HEK293 (cell line): Measurements from ENCODE around the gene TARBP1.
A peak's percentile ranks its signal among the peaks of the same experiment; 100 is the strongest.

Experiments used
- CTCF ChIA-PET: fragments of 350-600 bp; formaldehyde crosslinking; extraction: SDS; loops from one replicate; lab custom pipeline; 2021; ENCODE audit warnings: antibody characterized with exemption; lab: Yijun Ruan, JAX
- POLR2A ChIA-PET: fragments of 300-600 bp; formaldehyde crosslinking; extraction: SDS; loops from one replicate; lab custom pipeline; 2020; ENCODE audit warnings: antibody characterized with exemption, inconsistent platforms; lab: Yijun Ruan, JAX
- H3K27ac ChIP-seq: fragments of 200-500 bp; sonication (Bioruptor generic); 2 replicates; pipeline ENCODE4 v1.5.1; 2014; ENCODE audit warnings: low read depth, low read length, control low read depth, inconsistent platforms; ENCODE audit errors: extremely low read depth
- H3K36me3 ChIP-seq, 2 experiments: fragments of 200-500 bp in 1 of 2; sonication (Bioruptor generic) in 1 of 2; 1 replicate in 1 of 2; 2 replicates in 1 of 2; pipeline ENCODE4 v1.5.1; 2014 to 2017; ENCODE audit warnings: inconsistent platforms in 2 of 2, low read length in 2 of 2; ENCODE audit not compliant: control insufficient read depth in 2 of 2, insufficient read depth in 1 of 2
- H3K4me1 ChIP-seq: fragments of 200-500 bp; sonication (Bioruptor generic); 2 replicates; pipeline ENCODE4 v1.5.1; 2014; ENCODE audit warnings: mild to moderate bottlenecking, low read length, inconsistent platforms; ENCODE audit not compliant: control insufficient read depth, insufficient read depth
- H3K4me3 ChIP-seq: 2 replicates; pipeline ENCODE4 v1.5.1; 2011; ENCODE audit warnings: low read depth, mild to moderate bottlenecking, control low read depth, low read length, moderate library complexity
- H3K9me3 ChIP-seq: fragments of 200-500 bp; sonication (Bioruptor generic); 2 replicates; pipeline ENCODE4 v1.5.1; 2014; ENCODE audit warnings: low read depth, low read length, inconsistent platforms; ENCODE audit not compliant: control insufficient read depth, insufficient read depth
- KLF7 ChIP-seq: fragments of 450-650 bp; formaldehyde crosslinking; IDR thresholded peaks from 2 replicates; pipeline ENCODE4 v1.5.1; 2016; ENCODE audit warnings: missing biosample characterization, missing genetic modification characterization, borderline replicate concordance
- KLF8 ChIP-seq: fragments of 450-650 bp; formaldehyde crosslinking; IDR thresholded peaks from 2 replicates; pipeline ENCODE4 v1.5.1; 2016; ENCODE audit warnings: missing biosample characterization, missing genetic modification characterization
- ZNF19 ChIP-seq: fragments of 450-650 bp; formaldehyde crosslinking; IDR thresholded peaks from 2 replicates; pipeline ENCODE4; 2016; ENCODE audit warnings: missing biosample characterization, missing genetic modification characterization, low read depth
- ZNF366 ChIP-seq: fragments of 450-650 bp; formaldehyde crosslinking; conservative IDR thresholded peaks from 2 replicates; pipeline ENCODE4 v1.5.1; 2016; ENCODE audit warnings: missing biosample characterization, missing genetic modification characterization
- ZNF404 ChIP-seq: fragments of 450-650 bp; formaldehyde crosslinking; IDR thresholded peaks from 2 replicates; pipeline ENCODE4 v1.5.1; 2017; ENCODE audit warnings: missing biosample characterization, missing genetic modification characterization
- ZNF501 ChIP-seq: fragments of 450-650 bp; formaldehyde crosslinking; IDR thresholded peaks from 2 replicates; pipeline ENCODE4 v1.5.1; 2016; ENCODE audit warnings: missing biosample characterization, missing genetic modification characterization
- ZNF549 ChIP-seq: fragments of 450-650 bp; IDR thresholded peaks from 2 replicates; pipeline ENCODE4 v1.5.1; 2018; ENCODE audit warnings: missing biosample characterization, missing genetic modification characterization, mild to moderate bottlenecking, inconsistent platforms, moderate library complexity
- ZNF747 ChIP-seq: fragments of 450-650 bp; formaldehyde crosslinking; IDR thresholded peaks from 2 replicates; pipeline ENCODE4 v1.5.1; 2016; ENCODE audit warnings: missing biosample characterization, missing genetic modification characterization
- ZNF76 ChIP-seq: fragments of 450-650 bp; formaldehyde crosslinking; IDR thresholded peaks from 2 replicates; pipeline ENCODE4; 2016; ENCODE audit warnings: low read depth, missing biosample characterization, missing genetic modification characterization, borderline replicate concordance
- TF ChIP-seq, protein P1 (sequence below): fragments of 450-650 bp; formaldehyde crosslinking; conservative IDR thresholded peaks from 2 replicates; pipeline ENCODE4 v1.5.1; 2016; ENCODE audit warnings: low read depth, missing biosample characterization, missing genetic modification characterization
- TF ChIP-seq, protein P2 (sequence below): fragments of 450-650 bp; formaldehyde crosslinking; IDR thresholded peaks from 2 replicates; pipeline ENCODE4 v1.5.1; 2016; ENCODE audit warnings: missing biosample characterization, missing genetic modification characterization
- TF ChIP-seq, protein P3 (sequence below): fragments of 450-650 bp; formaldehyde crosslinking; IDR thresholded peaks from 2 replicates; pipeline ENCODE4 v1.5.1; 2016; ENCODE audit warnings: missing biosample characterization, missing genetic modification characterization
- TF ChIP-seq, protein P4 (sequence below): fragments of 450-650 bp; formaldehyde crosslinking; IDR thresholded peaks from 2 replicates; pipeline ENCODE4 v1.5.1; 2016; ENCODE audit warnings: missing biosample characterization, missing genetic modification characterization
- TF ChIP-seq, protein P5 (sequence below): fragments of 450-650 bp; formaldehyde crosslinking; IDR thresholded peaks from 2 replicates; pipeline ENCODE4 v1.5.1; 2016; ENCODE audit warnings: missing biosample characterization, missing genetic modification characterization
- TF ChIP-seq, protein P6 (sequence below): fragments of 450-650 bp; formaldehyde crosslinking; IDR thresholded peaks from 2 replicates; pipeline ENCODE4 v1.5.1; 2016; ENCODE audit warnings: missing biosample characterization, missing genetic modification characterization

Gene TARBP1

DNA sequence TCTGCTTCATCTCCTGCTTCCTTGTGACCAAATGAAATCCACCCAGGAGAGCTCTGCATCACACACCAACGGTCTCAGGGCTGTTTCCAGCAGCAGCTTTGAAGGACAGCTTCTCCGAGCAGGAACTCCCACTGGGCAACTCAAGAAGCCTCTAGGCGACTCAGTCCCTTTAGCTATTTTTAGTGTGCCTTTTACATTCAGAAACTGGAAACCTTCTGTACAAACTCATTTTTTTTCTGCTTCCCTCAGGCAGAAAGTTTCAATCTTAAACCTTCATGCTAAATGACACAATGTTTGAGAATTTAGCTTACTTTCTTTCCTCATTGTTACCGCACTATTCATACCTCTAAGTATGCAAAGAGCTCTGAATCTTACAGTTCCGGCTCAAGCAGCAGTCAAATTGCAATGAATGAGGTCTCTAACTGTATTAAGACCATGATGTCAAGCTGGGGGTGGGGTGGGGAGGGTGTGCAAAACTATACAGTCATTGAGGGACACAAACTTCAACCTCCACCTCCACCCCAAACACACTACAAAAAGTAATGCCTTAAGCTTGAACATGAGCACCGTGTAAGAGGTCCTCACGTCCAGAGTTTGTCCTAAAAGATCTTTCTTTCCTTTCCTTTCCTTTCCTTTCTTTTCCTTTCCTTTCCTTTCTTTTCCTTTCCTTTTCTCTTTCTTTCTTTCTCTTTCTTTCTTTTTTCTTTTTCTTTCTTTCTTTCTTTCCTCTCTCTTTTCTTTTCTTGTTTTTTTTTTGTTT is 16.4 kb upstream of the TARBP1 start (continued):
- TF ChIP-seq, protein P1, sequence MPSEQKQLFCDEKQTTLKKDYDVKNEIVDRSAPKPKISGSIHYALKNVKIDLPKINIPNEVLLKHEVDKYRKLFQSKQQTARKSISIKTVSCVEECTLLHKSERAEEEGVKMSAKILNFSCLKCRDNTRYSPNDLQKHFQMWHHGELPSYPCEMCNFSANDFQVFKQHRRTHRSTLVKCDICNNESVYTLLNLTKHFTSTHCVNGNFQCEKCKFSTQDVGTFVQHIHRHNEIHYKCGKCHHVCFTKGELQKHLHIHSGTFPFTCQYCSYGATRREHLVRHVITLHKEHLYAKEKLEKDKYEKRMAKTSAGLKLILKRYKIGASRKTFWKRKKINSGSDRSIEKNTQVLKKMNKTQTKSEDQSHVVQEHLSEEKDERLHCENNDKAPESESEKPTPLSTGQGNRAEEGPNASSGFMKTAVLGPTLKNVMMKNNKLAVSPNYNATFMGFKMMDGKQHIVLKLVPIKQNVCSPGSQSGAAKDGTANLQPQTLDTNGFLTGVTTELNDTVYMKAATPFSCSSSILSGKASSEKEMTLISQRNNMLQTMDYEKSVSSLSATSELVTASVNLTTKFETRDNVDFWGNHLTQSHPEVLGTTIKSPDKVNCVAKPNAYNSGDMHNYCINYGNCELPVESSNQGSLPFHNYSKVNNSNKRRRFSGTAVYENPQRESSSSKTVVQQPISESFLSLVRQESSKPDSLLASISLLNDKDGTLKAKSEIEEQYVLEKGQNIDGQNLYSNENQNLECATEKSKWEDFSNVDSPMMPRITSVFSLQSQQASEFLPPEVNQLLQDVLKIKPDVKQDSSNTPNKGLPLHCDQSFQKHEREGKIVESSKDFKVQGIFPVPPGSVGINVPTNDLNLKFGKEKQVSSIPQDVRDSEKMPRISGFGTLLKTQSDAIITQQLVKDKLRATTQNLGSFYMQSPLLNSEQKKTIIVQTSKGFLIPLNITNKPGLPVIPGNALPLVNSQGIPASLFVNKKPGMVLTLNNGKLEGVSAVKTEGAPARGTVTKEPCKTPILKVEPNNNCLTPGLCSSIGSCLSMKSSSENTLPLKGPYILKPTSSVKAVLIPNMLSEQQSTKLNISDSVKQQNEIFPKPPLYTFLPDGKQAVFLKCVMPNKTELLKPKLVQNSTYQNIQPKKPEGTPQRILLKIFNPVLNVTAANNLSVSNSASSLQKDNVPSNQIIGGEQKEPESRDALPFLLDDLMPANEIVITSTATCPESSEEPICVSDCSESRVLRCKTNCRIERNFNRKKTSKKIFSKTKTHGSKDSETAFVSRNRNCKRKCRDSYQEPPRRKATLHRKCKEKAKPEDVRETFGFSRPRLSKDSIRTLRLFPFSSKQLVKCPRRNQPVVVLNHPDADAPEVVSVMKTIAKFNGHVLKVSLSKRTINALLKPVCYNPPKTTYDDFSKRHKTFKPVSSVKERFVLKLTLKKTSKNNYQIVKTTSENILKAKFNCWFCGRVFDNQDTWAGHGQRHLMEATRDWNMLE (tag by site-specific recombination): no peak
- no peak for TF ChIP-seq ZNF549
- no peak for TF ChIP-seq ZNF76
- no peak for TF ChIP-seq ZNF19 (tag by site-specific recombination)
- TF ChIP-seq ZNF404 (tag by site-specific recombination): no peak
- peak; percentile 89 for TF ChIP-seq ZNF366 (tag by site-specific recombination)
- TF ChIP-seq KLF8 (tag by site-specific recombination): no peak
- TF ChIP-seq, protein P2, sequence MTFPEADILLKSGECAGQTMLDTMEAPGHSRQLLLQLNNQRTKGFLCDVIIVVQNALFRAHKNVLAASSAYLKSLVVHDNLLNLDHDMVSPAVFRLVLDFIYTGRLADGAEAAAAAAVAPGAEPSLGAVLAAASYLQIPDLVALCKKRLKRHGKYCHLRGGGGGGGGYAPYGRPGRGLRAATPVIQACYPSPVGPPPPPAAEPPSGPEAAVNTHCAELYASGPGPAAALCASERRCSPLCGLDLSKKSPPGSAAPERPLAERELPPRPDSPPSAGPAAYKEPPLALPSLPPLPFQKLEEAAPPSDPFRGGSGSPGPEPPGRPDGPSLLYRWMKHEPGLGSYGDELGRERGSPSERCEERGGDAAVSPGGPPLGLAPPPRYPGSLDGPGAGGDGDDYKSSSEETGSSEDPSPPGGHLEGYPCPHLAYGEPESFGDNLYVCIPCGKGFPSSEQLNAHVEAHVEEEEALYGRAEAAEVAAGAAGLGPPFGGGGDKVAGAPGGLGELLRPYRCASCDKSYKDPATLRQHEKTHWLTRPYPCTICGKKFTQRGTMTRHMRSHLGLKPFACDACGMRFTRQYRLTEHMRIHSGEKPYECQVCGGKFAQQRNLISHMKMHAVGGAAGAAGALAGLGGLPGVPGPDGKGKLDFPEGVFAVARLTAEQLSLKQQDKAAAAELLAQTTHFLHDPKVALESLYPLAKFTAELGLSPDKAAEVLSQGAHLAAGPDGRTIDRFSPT: no peak
- TF ChIP-seq, protein P3, sequence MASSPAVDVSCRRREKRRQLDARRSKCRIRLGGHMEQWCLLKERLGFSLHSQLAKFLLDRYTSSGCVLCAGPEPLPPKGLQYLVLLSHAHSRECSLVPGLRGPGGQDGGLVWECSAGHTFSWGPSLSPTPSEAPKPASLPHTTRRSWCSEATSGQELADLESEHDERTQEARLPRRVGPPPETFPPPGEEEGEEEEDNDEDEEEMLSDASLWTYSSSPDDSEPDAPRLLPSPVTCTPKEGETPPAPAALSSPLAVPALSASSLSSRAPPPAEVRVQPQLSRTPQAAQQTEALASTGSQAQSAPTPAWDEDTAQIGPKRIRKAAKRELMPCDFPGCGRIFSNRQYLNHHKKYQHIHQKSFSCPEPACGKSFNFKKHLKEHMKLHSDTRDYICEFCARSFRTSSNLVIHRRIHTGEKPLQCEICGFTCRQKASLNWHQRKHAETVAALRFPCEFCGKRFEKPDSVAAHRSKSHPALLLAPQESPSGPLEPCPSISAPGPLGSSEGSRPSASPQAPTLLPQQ (tag by site-specific recombination): no peak
- TF ChIP-seq, protein P4, sequence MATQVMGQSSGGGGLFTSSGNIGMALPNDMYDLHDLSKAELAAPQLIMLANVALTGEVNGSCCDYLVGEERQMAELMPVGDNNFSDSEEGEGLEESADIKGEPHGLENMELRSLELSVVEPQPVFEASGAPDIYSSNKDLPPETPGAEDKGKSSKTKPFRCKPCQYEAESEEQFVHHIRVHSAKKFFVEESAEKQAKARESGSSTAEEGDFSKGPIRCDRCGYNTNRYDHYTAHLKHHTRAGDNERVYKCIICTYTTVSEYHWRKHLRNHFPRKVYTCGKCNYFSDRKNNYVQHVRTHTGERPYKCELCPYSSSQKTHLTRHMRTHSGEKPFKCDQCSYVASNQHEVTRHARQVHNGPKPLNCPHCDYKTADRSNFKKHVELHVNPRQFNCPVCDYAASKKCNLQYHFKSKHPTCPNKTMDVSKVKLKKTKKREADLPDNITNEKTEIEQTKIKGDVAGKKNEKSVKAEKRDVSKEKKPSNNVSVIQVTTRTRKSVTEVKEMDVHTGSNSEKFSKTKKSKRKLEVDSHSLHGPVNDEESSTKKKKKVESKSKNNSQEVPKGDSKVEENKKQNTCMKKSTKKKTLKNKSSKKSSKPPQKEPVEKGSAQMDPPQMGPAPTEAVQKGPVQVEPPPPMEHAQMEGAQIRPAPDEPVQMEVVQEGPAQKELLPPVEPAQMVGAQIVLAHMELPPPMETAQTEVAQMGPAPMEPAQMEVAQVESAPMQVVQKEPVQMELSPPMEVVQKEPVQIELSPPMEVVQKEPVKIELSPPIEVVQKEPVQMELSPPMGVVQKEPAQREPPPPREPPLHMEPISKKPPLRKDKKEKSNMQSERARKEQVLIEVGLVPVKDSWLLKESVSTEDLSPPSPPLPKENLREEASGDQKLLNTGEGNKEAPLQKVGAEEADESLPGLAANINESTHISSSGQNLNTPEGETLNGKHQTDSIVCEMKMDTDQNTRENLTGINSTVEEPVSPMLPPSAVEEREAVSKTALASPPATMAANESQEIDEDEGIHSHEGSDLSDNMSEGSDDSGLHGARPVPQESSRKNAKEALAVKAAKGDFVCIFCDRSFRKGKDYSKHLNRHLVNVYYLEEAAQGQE: peak; percentile 35; the same call in 1 of the 2 replicates

DNA sequence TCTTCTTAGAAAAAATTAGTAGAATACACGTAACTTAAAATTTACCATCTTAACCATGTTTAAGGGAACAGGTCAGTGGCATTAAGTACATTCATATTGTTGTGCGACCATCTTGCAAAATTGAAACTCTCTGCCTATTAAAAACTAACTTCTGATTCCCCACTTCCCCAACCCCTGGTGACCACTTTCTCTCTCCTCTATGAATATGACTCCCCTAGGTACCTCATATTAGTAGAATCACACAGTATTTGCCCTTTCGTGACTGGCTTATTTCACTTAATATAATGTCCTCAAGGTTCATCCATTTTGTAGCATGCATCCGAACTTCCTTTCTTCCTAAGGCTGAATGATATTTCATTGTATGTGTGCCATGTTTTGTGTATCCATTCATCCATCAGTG is 15.1 kb upstream of the TARBP1 start:
- Histone ChIP-seq H3K36me3 (no peaks in the 10 kb centered on the region), H3K27ac (no peak overlapping the region), H3K9me3 (no peaks in the 10 kb centered on the region), H3K4me3 (no peak overlapping the region), H3K4me1 (peaks cover 7% of the 10 kb centered on the region)
- POLR2A ChIA-PET: no interaction called here
- CTCF ChIA-PET: no interaction called here
- TF ChIP-seq ZNF501 (no peak), ZNF747 (no peak), KLF7 (tag by site-specific recombination) (no peak)
- TF ChIP-seq, protein P5, sequence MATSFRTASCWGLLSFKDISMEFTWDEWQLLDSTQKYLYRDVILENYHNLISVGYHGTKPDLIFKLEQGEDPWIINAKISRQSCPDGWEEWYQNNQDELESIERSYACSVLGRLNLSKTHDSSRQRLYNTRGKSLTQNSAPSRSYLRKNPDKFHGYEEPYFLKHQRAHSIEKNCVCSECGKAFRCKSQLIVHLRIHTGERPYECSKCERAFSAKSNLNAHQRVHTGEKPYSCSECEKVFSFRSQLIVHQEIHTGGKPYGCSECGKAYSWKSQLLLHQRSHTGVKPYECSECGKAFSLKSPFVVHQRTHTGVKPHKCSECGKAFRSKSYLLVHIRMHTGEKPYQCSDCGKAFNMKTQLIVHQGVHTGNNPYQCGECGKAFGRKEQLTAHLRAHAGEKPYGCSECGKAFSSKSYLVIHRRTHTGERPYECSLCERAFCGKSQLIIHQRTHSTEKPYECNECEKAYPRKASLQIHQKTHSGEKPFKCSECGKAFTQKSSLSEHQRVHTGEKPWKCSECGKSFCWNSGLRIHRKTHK: no peak
- TF ChIP-seq, protein P6, sequence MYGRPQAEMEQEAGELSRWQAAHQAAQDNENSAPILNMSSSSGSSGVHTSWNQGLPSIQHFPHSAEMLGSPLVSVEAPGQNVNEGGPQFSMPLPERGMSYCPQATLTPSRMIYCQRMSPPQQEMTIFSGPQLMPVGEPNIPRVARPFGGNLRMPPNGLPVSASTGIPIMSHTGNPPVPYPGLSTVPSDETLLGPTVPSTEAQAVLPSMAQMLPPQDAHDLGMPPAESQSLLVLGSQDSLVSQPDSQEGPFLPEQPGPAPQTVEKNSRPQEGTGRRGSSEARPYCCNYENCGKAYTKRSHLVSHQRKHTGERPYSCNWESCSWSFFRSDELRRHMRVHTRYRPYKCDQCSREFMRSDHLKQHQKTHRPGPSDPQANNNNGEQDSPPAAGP (tag by site-specific recombination): no peak
